ENCODE data around the gene CCDC171.
"Not testable (repeated sequence)": the region's sequence is repeated elsewhere in the genome, so short reads cannot be mapped to it uniquely, and the experiment has no call there.

CCDC171 gene

GRCh38 chr9:15697446-15697851 is 144.6 kb downstream of the CCDC171 start:
- DNase-seq: no peak

DNA sequence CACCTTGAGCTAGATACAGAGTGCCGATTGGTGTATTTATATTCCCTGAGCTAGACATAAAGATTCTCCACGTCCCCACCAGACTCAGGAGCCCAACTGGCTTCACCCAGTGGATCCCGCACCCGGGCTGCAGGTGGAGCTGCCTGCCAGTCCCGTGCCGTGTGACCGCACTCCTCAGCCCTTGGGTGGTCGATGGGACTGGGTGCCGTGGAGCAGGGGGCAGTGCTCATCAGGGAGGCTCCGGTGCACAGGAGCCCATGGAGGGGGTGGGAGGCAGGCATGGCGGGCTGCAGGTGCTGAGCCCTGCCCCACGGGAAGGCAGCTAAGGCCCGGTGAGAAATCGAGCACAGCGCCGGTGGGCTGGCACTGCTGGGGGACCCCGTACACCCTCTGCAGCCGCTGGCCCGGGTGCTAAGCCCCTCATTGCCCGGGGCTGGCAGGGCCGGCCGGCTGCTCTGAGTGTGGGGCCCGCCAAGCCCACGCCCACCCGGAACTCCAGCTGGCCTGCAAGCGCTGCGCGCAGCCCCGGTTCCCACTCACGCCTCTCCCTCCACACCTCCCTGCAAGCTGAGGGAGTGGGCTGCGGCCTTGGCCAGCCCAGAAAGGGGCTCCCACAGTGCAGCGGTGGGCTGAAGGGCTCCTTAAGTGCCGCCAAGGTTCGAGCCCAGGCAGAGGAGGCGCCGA is 147.2 kb downstream of the CCDC171 start:
- not testable (repeated sequence) for DNase-seq

DNA sequence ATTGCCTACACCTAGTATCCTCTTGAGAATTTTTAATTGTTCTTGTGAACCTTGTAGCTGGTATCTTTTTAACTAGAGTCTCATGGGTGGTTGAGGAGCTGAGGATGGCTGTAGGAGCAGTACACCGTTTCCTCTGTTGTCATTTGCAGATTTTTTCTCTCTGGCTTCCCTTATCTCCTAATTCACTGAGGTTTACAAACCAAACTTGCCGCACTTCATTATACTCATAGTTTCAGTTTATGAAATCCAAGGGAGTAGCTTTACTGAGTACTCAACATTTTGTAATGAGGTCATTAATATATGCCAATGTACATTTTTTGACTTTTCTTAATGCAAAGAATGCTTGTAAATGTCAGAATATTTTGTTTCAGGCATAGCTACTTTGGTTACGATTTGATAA is 154.2 kb downstream of the CCDC171 start:
- DNase-seq: no peak

DNA sequence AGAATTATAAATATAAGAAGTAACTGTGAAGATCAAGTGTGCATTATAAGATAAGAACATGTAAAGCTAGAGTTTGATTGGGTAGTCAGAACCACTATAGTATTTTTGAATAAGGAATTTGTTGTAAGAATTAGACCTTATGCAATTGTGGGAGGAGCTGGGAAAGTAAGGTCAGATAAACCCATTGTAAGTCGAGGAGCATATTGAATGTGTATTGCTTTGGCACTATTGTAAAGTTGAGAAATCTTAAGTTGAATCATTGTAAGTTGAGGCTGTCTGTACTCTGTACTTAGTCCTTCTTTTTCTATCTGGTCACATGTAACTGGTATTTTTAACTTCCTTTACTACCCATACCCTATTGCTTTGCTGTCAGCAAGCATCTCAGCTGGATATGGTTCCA is 158.7 kb downstream of the CCDC171 start:
- DNase-seq: no peak

GRCh38 chr9:15711931-15712330 is 159.1 kb downstream of the CCDC171 start:
- DNase-seq: no peak

GRCh38 chr9:15714746-15715145 is 161.9 kb downstream of the CCDC171 start:
- no peak for DNase-seq

- DNase-seq: no peak
Observed at GRCh38 chr9:15717290-15717967, 164.6 kb downstream of the CCDC171 start.

DNA sequence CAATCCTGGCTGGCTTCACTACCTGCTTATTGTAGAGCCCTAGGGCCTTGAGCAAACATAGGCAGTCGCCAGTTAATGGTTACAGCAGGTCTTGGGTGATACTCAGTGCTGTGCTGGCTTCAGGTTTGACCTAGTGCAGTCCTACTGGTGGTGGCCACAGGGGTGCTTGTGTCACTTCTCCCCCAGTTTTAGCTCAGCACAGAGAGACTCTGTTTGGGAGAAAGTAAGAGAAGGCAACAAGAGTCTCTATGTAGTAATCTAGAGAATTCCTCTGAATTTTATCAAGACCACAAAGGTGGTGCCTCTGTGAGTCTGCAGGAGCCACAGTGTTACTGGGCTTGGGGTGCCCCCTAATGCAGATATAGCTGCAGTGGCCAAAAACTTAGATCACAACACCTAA is 165.6 kb downstream of the CCDC171 start:
- DNase-seq: no peak

- DNase-seq: no peak
Observed at GRCh38 chr9:15720861-15721260, 168.0 kb downstream of the CCDC171 start.

DNA sequence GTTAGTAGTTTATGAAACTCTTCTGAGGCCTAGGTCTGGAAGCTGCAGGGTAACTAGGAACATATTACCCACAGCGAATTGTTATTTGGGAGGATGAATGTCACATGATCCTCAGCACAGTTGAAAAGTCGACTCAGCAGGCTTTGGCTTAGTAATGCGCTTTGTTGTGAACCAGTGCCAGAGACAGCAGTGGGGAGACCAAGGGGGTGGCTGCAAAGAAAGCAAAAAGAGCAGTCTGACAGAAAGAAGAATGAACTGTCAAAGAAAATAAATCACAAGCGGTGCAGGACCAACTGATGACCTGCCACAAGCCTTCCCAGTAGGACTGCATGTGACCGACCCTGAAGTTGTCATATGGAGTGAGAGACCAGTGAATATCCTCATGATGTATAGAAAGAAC is 170.0 kb downstream of the CCDC171 start:
- no peak for DNase-seq

DNA sequence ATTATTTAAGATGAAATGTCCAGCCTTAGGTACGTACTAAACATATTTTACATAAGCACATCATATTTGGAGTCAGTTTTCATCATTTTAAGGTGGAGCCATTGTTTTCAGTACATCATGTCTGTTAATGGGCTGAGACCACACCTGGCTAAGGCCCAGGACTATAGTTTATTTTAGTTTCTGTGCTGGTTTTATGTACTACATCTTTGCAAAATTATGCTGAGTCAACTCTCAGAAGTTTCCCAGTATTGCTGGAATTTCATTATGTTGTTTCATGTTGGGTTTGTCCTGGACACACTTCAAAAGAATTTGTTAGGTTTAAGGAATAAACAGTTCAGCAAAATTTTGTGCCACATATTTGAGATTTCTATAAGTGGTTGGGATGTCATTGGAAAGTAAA is 171.2 kb downstream of the CCDC171 start:
- no peak for DNase-seq

DNA sequence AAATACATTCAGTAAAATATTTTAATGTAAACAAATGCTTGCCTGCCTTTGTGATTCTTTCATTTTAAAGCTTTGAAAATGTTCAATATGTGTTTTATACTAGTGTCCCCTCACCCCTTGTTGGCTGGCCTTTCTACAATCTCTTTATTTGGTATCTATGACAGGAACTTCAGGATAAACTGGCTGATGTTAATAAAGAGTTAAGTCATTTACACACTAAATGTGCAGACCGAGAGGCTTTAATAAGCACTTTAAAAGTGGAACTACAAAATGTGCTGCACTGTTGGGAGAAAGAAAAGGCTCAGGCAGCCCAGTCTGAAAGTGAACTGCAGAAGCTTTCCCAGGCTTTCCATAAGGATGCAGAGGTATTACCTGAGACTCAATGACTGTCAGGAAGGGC is 171.8 kb downstream of the CCDC171 start:
- DNase-seq: no peak

- no peak for DNase-seq
Observed at GRCh38 chr9:15725953-15726352, 173.1 kb downstream of the CCDC171 start.

DNA sequence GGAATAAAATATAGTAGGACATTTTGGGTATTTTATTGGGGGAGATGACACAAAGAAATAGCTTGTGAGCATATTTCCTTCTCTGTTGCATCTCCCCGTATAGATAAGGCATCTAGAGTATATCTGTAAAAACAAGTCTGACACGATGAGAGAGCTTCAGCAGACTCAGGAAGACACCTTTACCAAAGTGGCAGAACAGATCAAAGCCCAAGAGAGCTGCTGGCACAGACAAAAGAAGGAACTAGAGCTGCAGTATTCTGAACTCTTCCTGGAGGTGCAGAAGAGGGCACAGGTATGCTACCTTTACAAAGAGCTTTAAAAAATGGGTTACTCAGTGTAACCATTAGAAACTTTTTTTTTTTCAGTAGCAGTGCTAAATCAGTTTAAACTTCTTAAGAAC is 176.7 kb downstream of the CCDC171 start:
- no peak for DNase-seq

GRCh38 chr9:15735083-15735857 is 182.4 kb downstream of the CCDC171 start:
- no peak for DNase-seq

DNA sequence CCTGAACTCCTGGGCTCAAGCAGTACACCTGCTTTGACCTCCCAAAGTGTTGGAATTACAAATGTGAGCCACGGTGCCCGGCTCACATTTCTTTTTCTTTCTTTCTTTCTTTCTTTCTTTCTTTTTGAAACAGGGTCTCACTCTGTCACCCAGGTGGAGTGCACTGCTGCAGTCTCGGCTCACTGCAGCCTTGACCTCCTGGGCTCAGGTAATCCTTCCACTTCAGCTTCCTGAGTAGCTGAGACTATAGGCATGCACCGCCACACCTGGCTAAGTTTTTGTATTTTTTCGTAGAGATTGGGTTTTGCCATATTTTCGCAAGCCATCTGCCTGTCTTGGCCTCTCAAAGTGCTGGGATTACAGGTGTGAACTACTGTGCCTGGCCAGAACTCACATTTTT is 183.7 kb downstream of the CCDC171 start:
- no peak for DNase-seq

DNA sequence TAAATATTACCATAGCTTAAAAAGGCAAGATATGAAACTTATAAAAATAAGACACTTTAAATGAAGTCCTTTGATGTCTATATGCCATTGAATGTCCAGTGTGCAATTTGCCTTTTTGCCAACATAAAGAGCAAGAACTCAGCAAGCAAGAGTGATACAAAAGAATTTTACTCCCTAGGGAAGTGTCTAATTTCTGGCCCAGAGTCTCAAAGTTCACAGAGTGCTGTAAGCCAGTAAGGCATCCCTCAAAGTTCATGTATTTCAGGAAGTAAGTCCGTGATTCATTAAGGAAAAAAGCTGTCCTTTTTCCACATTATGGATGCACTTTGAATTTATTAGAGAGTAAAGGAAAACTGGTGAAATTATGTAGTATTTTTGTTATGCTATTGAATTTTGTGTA is 185.2 kb downstream of the CCDC171 start:
- DNase-seq: no peak

DNA sequence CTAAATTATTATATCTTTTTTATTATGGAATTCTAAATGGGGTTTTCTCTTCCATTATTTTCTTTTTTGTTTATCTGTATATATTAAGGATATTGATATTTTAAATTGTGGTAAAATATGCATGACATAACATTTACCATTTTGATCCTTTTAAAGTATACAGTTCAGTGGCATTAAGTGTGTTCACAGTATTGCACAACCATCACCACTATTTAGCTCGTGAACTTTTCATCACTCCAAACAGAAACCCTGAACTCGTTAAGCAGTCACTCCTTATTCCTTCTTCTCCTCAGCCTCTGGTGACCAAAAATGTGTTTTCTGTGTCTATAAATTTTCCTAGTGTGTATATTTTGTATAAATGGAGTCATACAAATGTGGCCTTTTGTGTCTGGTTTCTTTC is 188.2 kb downstream of the CCDC171 start:
- DNase-seq: no peak

GRCh38 chr9:15743512-15743911 is 190.7 kb downstream of the CCDC171 start:
- no peak for DNase-seq

DNA sequence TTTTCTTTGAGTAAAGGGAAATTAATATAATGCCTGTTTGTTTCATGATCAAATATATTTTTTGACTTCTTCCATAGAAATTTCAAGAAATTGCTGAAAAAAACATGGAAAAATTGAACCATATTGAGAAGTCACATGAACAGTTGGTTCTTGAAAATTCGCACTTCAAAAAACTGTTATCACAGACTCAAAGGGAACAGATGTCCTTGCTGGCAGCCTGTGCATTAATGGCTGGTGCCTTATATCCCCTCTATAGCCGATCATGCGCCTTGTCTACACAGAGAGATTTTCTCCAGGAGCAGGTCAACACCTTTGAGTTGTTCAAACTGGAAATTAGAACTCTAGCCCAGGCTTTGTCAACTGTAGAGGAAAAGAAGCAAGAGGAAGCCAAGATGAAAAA is 191.4 kb downstream of the CCDC171 start:
- DNase-seq: no peak

GRCh38 chr9:15746905-15747304 is 194.1 kb downstream of the CCDC171 start:
- no peak for DNase-seq

- DNase-seq: no peak
Observed at GRCh38 chr9:15755660-15756059, 202.8 kb downstream of the CCDC171 start.

DNA sequence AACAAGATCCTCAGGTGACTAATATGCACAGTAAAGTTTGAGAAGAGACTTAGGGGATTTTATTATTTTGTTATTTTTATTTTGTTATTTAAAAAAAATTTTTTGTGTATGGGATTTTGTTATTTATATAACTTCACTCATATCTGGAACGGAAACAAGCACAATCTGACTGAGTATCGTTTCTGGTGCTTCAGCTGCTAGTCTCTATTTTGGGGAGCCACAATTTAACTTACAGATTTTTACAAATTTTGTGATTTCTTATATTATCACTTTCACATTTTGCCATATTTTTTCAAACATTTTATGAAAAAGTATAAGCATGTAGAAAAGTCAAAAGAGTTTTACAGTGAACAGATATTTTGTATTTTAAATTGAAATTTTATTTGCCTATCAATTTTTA is 208.7 kb downstream of the CCDC171 start:
- DNase-seq: no peak

DNA sequence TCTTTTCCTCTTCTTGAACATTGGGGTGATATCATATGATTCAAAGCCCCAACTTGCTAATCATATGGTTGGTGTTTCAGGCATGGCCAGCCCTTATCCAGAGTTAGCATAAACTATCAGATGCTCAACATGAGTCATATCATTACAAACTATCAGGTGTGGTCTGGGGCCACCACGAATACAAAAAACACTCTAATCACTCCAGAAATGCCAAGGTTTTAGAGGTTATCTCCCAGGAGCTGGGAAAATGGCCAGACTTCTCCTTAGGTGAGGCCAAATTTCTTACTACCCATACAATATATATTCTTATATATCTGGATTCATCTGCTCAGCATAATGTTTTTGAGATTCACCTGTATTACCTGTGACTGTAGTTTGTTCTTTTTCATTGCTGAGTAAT is 210.5 kb downstream of the CCDC171 start:
- no peak for DNase-seq
